IMR-90 (cell line): ENCODE data around the gene COL18A1.

Source experiments
- CEBPB ChIP-seq: IDR thresholded peaks from 2 replicates; pipeline ENCODE4 v1.6.1; 2012; ENCODE audit warnings: low read depth, low read length, improper control_type of control experiment
- CTCF ChIP-seq: conservative IDR thresholded peaks from 2 replicates; pipeline ENCODE4 v1.5.1; 2012; ENCODE audit warnings: mild to moderate bottlenecking, low read depth, low read length, improper control_type of control experiment
- FOS ChIP-seq: fragments of 150-350 bp; IDR thresholded peaks from 2 replicates; pipeline ENCODE4 v1.6.1; 2016; ENCODE audit warnings: low read depth, low read length
- MAFK ChIP-seq: IDR thresholded peaks from 2 replicates; pipeline ENCODE4 v1.6.1; 2012; ENCODE audit warnings: low read depth, low read length, improper control_type of control experiment
- MXI1 ChIP-seq: IDR thresholded peaks from 2 replicates; pipeline ENCODE4 v1.6.1; 2012; ENCODE audit warnings: low read depth, mild to moderate bottlenecking, low read length, moderate library complexity, borderline replicate concordance
- POLR2A ChIP-seq: IDR thresholded peaks from 2 replicates; pipeline ENCODE4 v1.6.1; 2012; ENCODE audit warnings: mild to moderate bottlenecking, low read depth, low read length
- RFX5 ChIP-seq: IDR thresholded peaks from 2 replicates; pipeline ENCODE4 v1.8.0; 2012; ENCODE audit warnings: low read depth, mild to moderate bottlenecking, low read length, moderate library complexity
- SMC3 ChIP-seq: fragments of 150-350 bp; IDR thresholded peaks from 2 replicates; pipeline ENCODE4 v1.6.1; 2016; ENCODE audit warnings: low read depth, mild to moderate bottlenecking, antibody characterized with exemption, low read length, moderate library complexity

- TF ChIP-seq FOS = no peak
- TF ChIP-seq CTCF = no peak
- no peak for TF ChIP-seq SMC3
- TF ChIP-seq RFX5 = no peak
- no peak for TF ChIP-seq MAFK
- TF ChIP-seq MXI1 = no peak
- TF ChIP-seq POLR2A = no peak
- no peak for TF ChIP-seq CEBPB
These were observed 3.4 kb downstream of the COL18A1 start for GRCh38 chr21:45408271-45408791.
